Mesenchymal stem cell (in vitro differentiated cells and primary cell): ENCODE measurements around the gene EPHB6.

Experiments used
- DNase-seq: peaks from one replicate; pipeline ENCODE4 v3.0.0-alpha.2; 2013
- H2AFZ ChIP-seq: one replicate; pipeline ENCODE4 v1.6.1; 2013; ENCODE audit warnings: low read depth, mild to moderate bottlenecking, control low read depth, inconsistent platforms, low read length, moderate library complexity
- H2AK5ac ChIP-seq: 2 replicates; pipeline ENCODE4 v1.6.1; 2013; ENCODE audit warnings: low read length, moderate library complexity, mild to moderate bottlenecking, inconsistent platforms; ENCODE audit not compliant: severe bottlenecking
- H2BK120ac ChIP-seq: one replicate; pipeline ENCODE4 v1.6.1; 2013; ENCODE audit warnings: low read depth, mild to moderate bottlenecking, inconsistent platforms, low read length, moderate library complexity
- H2BK12ac ChIP-seq, 2 experiments: one replicate each; pipeline ENCODE4 v1.6.1; 2013; ENCODE audit warnings: inconsistent platforms in 2 of 2, low read length in 2 of 2, mild to moderate bottlenecking in 2 of 2, moderate library complexity in 2 of 2, control low read depth in 1 of 2
- H2BK15ac ChIP-seq: one replicate; pipeline ENCODE4 v1.6.1; 2013; ENCODE audit warnings: mild to moderate bottlenecking, low read depth, inconsistent platforms; ENCODE audit not compliant: poor library complexity, severe bottlenecking
- H2BK5ac ChIP-seq: 2 replicates; pipeline ENCODE4 v1.6.1; 2013; ENCODE audit warnings: low read depth, mild to moderate bottlenecking, low read length, control low read depth, inconsistent platforms; ENCODE audit not compliant: poor library complexity, severe bottlenecking
- H3K14ac ChIP-seq, 2 experiments: one replicate each; pipeline ENCODE4 v1.6.1; 2013; ENCODE audit warnings: inconsistent platforms in 2 of 2, low read length in 2 of 2, control low read depth in 1 of 2, mild to moderate bottlenecking in 1 of 2, moderate library complexity in 1 of 2
- H3K18ac ChIP-seq, 2 experiments: one replicate each; pipeline ENCODE4 v1.6.1; 2013; ENCODE audit warnings: inconsistent platforms in 2 of 2, low read length in 2 of 2, control low read depth in 1 of 2, low read depth in 1 of 2, mild to moderate bottlenecking in 1 of 2
- H3K23ac ChIP-seq, 2 experiments: one replicate each; pipeline ENCODE4 v1.6.1; 2013; ENCODE audit warnings: inconsistent platforms in 2 of 2, low read length in 2 of 2, mild to moderate bottlenecking in 2 of 2, moderate library complexity in 2 of 2, control low read depth in 1 of 2
- H3K27ac ChIP-seq: 2 replicates; pipeline ENCODE4 v1.5.1; 2013; ENCODE audit warnings: mild to moderate bottlenecking, moderate library complexity, low read length, control low read depth, inconsistent platforms; ENCODE audit not compliant: poor library complexity, severe bottlenecking
- H3K27me3 ChIP-seq, 2 experiments: 2 replicates each; pipeline versions ENCODE4 v1.6.1 to v1.7.0; 2013; ENCODE audit warnings: low read length in 2 of 2, mild to moderate bottlenecking in 2 of 2, moderate library complexity in 2 of 2, control low read depth in 1 of 2, inconsistent platforms in 1 of 2; ENCODE audit not compliant: control insufficient read depth in 1 of 2, insufficient read depth in 1 of 2
- H3K36me3 ChIP-seq, 2 experiments: 2 replicates each; pipeline versions ENCODE4 v1.6.1 to v1.7.0; 2013; ENCODE audit warnings: low read length in 2 of 2, control low read depth in 1 of 2, inconsistent platforms in 1 of 2, low read depth in 1 of 2, mild to moderate bottlenecking in 1 of 2; ENCODE audit not compliant: insufficient read depth in 2 of 2, control insufficient read depth in 1 of 2
- H3K4ac ChIP-seq, 2 experiments: one replicate each; pipeline ENCODE4 v1.6.1; 2013; ENCODE audit warnings: inconsistent platforms in 2 of 2, low read length in 2 of 2, mild to moderate bottlenecking in 2 of 2, moderate library complexity in 2 of 2, control low read depth in 1 of 2, low read depth in 1 of 2
- H3K4me1 ChIP-seq: 2 replicates; pipeline ENCODE4 v1.6.1; 2013; ENCODE audit warnings: low read depth, low read length, control low read depth; ENCODE audit not compliant: control insufficient read depth, insufficient read depth
- H3K4me2 ChIP-seq: 2 replicates; pipeline ENCODE4 v1.6.1; 2013; ENCODE audit warnings: low read length, mild to moderate bottlenecking, inconsistent platforms; ENCODE audit not compliant: poor library complexity, severe bottlenecking
- H3K4me3 ChIP-seq, 2 experiments: 2 replicates each; pipeline versions ENCODE4 v1.5.1 to v1.7.0; 2013; ENCODE audit warnings: low read length in 2 of 2, mild to moderate bottlenecking in 2 of 2, control low read depth in 1 of 2, low read depth in 1 of 2; ENCODE audit not compliant: insufficient read depth in 1 of 2
- H3K79me1 ChIP-seq: replicated peaks from 2 replicates; pipeline ENCODE4 v1.6.1; 2013; ENCODE audit warnings: mild to moderate bottlenecking, control low read depth, low read length, inconsistent platforms; ENCODE audit not compliant: poor library complexity, severe bottlenecking
- H3K9ac ChIP-seq: 2 replicates; pipeline ENCODE4 v1.7.0; 2013; ENCODE audit warnings: mild to moderate bottlenecking, low read length, moderate library complexity
- H3K9me3 ChIP-seq: 2 replicates; pipeline ENCODE4 v1.7.0; 2013; ENCODE audit warnings: mild to moderate bottlenecking, low read length; ENCODE audit not compliant: control insufficient read depth
- H4K8ac ChIP-seq: one replicate; pipeline ENCODE4 v1.6.1; 2013; ENCODE audit warnings: inconsistent platforms, mild to moderate bottlenecking, low read length, moderate library complexity
- H4K91ac ChIP-seq: one replicate; pipeline ENCODE4 v1.6.1; 2013; ENCODE audit warnings: mild to moderate bottlenecking, low read length, inconsistent platforms
- WGBS: methylation state at CpG from one replicate; pipeline ENCODE4 v1.1.7; 2013; ENCODE audit warnings: mixed read lengths; 5-methylcytosine and 5-hydroxymethylcytosine counted together

The EPHB6 gene

DNA sequence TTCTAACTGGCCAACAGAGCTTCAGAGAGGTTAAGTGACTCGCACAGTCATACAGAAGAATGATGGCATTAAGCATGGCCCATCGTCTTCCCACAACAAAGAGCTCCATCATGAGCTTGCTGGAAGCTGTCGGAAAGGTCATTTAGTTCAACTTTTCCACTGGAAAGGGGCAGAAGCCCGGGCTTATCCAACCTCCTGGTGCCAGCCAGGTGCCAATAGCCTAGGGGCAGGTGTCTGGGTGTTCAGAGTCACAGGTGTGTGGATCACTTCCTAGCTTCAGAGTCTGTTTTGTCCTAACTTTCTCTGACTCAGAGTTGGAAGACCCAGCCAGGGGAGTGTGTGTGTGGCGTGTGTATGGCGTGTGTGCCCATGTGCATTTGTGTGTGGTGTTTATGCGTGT is 32.0 kb downstream of the EPHB6 start:
- Histone ChIP-seq H3K27me3 (peaks cover 9 to 47% of the 10 kb centered on the region in 2 experiments), H3K4me1 (peaks cover 1% of the 10 kb centered on the region), H3K18ac (no peak overlapping the region), H2BK120ac (no peak overlapping the region), H3K4me2 (no peak overlapping the region), H2BK5ac (no peak overlapping the region), H2BK12ac (no peak overlapping the region), H2BK15ac (no peak overlapping the region), H3K79me1 (no peaks in the 10 kb centered on the region), H3K4ac (no peak overlapping the region), H3K23ac (no peak overlapping the region), H3K27ac (no peak overlapping the region), H3K36me3 (no peaks in the 10 kb centered on the region), H3K14ac (no peak overlapping the region), H4K91ac (no peak overlapping the region), H2AK5ac (no peak overlapping the region), H3K9me3 (no peaks in the 10 kb centered on the region), H2AFZ (no peak overlapping the region), H4K8ac (no peak overlapping the region), H3K4me3 (no peak overlapping the region), H3K9ac (no peak overlapping the region)
- WGBS: 72% methylated on average over 7 of the region's 7 CpGs
- DNase-seq: no peak

DNA sequence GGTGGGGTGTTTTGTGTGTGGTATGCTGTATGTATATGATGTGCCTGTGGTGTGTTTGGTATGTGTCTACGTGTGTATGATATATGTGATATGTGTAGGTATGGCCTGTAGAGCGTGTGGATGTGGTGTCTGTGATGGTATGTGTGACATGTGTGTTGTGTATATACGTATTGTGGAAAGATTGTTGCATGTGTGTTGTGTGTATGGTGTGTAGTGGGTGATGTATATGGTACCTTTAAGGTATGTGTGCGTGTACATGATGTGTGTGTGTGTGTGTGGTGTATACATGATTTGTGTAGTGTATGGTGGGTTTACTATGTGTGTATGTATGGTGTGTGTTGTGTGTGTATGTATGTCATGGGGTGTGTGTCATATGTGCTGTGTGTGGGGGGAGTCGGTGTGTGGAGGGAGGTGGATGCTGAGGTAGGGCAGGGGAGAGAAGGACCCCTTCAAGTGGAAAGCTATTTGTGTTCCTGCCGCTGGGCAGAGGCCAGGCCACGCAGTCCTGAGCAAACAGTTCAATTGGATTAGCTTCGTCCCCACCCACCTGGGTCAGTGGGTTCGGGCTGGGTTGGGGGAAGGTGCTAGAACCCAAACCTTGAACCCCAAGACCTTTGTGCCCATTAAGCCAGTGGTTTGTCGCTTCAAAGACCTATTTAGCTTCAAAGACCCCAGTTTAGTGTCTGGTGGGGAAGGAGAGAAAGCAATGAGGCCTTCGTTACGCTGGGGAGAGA is 32.6 kb downstream of the EPHB6 start:
- no peaks in the 10 kb centered on the region for H3K36me3 ChIP-seq
- no peaks in the 10 kb centered on the region for H3K9me3 ChIP-seq
- no peak overlapping the region for H3K4me3 ChIP-seq
- no peak overlapping the region for H3K18ac ChIP-seq
- H3K4me2 ChIP-seq: no peak overlapping the region
- H4K91ac ChIP-seq: peak overlapping the region; percentile 61
- no peaks in the 10 kb centered on the region for H3K79me1 ChIP-seq
- no peak overlapping the region for H2AK5ac ChIP-seq
- no peak overlapping the region for H2BK15ac ChIP-seq
- no peak overlapping the region for H3K27ac ChIP-seq
- no peak for DNase-seq
- H3K4me1 ChIP-seq: peaks cover 1% of the 10 kb centered on the region
- H2BK5ac ChIP-seq: no peak overlapping the region
- peaks cover 9 to 48% of the 10 kb centered on the region in 2 experiments for H3K27me3 ChIP-seq
- H2AFZ ChIP-seq: no peak overlapping the region
- 82% methylated on average over 12 of the region's 12 CpGs for WGBS
- no peak overlapping the region for H4K8ac ChIP-seq
- H3K4ac ChIP-seq: no peak overlapping the region
- no peak overlapping the region for H2BK120ac ChIP-seq
- H3K23ac ChIP-seq: no peak overlapping the region
- no peak overlapping the region for H2BK12ac ChIP-seq
- H3K14ac ChIP-seq: no peak overlapping the region
- no peak overlapping the region for H3K9ac ChIP-seq

DNA sequence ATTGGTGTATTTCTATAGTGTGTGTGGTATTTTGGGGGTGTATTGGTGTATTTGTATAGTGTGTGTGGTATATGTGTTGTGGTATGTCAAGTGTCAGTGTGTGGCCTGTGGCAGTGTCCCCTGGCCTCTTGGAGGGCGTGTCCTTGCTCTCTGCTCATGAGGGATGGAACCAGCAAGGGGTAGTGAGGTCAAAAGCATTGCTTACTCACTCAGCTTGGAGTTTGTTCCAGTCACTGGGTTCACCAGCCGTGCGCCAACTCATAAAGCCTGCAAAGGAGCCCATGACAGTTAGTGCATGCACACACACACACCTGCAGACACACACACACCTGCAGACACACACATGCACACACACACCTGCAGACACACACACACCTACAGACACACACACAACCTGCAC is 34.9 kb downstream of the EPHB6 start:
- no peak for DNase-seq
- Histone ChIP-seq H3K4me2 (no peak overlapping the region), H2BK12ac (no peak overlapping the region), H3K4me1 (peaks cover 1% of the 10 kb centered on the region), H3K36me3 (no peaks in the 10 kb centered on the region), H2BK5ac (no peak overlapping the region), H3K9me3 (no peaks in the 10 kb centered on the region), H2BK15ac (no peak overlapping the region), H3K4me3 (no peak overlapping the region), H3K79me1 (no peaks in the 10 kb centered on the region), H3K4ac (no peak overlapping the region), H3K14ac (no peak overlapping the region), H3K27me3 (peaks cover 0 to 40% of the 10 kb centered on the region in 2 experiments), H2AK5ac (no peak overlapping the region), H3K23ac (no peak overlapping the region), H3K27ac (no peak overlapping the region), H2BK120ac (no peak overlapping the region), H2AFZ (no peak overlapping the region), H3K9ac (no peak overlapping the region), H4K91ac (no peak overlapping the region), H4K8ac (no peak overlapping the region), H3K18ac (no peak overlapping the region)
- 100% methylated on average over 2 of the region's 3 CpGs for WGBS

DNA sequence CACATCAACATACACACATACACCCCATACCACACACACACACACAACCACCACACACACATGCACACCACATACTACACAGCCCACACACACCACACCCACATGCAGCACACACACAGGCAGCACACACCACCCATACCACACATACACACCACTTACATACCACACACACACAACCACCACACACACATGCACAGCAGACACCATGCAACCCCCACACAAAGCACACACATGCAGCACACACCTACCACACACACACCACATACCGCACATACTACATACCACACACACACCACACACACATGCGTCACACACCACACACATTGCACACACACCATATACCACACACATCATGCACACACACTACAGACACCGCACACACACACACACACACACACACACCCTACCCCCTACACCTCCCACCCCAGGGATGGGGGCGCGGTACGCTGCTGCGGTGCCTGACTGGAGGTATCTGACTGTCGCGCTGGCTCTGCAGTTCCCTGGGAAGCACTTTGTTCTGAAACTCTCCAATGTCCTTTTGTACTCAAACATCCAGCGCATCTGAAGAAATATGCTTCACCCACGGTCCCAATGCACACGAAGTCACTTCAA is 36.1 kb downstream of the EPHB6 start:
- Histone ChIP-seq H2AFZ (no peak overlapping the region), H3K36me3 (no peaks in the 10 kb centered on the region), H3K4me2 (no peak overlapping the region), H4K8ac (no peak overlapping the region), H2BK5ac (no peak overlapping the region), H3K27me3 (peaks cover 0 to 40% of the 10 kb centered on the region in 2 experiments), H3K4ac (no peak overlapping the region), H3K14ac (no peak overlapping the region), H3K9ac (no peak overlapping the region), H3K27ac (no peak overlapping the region), H3K4me3 (no peak overlapping the region), H2BK15ac (no peak overlapping the region), H3K23ac (no peak overlapping the region), H2AK5ac (no peak overlapping the region), H3K9me3 (no peaks in the 10 kb centered on the region), H2BK120ac (no peak overlapping the region), H3K79me1 (no peaks in the 10 kb centered on the region), H2BK12ac (no peak overlapping the region), H3K18ac (no peak overlapping the region), H4K91ac (peak overlapping the region; percentile 49), H3K4me1 (no peaks in the 10 kb centered on the region)
- 89% methylated on average over 12 of the region's 12 CpGs for WGBS
- DNase-seq: no peak
